Panc1 (cell line): ENCODE measurements around the gene PRR5.

Experiments
- TCF7L2 ChIP-seq: IDR thresholded peaks from 2 replicates; pipeline ENCODE4 v1.6.1; 2011; ENCODE audit warnings: mild to moderate bottlenecking, low read depth, low read length, inconsistent platforms
- TF ChIP-seq, protein P1 (sequence below): fragments of 450-650 bp; IDR thresholded peaks from 2 replicates; pipeline ENCODE4 v1.5.1; 2017; ENCODE audit warnings: mild to moderate bottlenecking

GRCh38 chr22:44689173-44689572 is 12.8 kb upstream of the PRR5 start:
- TF ChIP-seq, protein P1, sequence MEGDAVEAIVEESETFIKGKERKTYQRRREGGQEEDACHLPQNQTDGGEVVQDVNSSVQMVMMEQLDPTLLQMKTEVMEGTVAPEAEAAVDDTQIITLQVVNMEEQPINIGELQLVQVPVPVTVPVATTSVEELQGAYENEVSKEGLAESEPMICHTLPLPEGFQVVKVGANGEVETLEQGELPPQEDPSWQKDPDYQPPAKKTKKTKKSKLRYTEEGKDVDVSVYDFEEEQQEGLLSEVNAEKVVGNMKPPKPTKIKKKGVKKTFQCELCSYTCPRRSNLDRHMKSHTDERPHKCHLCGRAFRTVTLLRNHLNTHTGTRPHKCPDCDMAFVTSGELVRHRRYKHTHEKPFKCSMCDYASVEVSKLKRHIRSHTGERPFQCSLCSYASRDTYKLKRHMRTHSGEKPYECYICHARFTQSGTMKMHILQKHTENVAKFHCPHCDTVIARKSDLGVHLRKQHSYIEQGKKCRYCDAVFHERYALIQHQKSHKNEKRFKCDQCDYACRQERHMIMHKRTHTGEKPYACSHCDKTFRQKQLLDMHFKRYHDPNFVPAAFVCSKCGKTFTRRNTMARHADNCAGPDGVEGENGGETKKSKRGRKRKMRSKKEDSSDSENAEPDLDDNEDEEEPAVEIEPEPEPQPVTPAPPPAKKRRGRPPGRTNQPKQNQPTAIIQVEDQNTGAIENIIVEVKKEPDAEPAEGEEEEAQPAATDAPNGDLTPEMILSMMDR: no peak
- no peak for TF ChIP-seq TCF7L2
